ENCODE results near the gene SNAP29.
"Not testable (repeated sequence)": the region's sequence is repeated elsewhere in the genome, so short reads cannot be mapped to it uniquely, and the experiment has no call there.

The SNAP29 gene

DNA sequence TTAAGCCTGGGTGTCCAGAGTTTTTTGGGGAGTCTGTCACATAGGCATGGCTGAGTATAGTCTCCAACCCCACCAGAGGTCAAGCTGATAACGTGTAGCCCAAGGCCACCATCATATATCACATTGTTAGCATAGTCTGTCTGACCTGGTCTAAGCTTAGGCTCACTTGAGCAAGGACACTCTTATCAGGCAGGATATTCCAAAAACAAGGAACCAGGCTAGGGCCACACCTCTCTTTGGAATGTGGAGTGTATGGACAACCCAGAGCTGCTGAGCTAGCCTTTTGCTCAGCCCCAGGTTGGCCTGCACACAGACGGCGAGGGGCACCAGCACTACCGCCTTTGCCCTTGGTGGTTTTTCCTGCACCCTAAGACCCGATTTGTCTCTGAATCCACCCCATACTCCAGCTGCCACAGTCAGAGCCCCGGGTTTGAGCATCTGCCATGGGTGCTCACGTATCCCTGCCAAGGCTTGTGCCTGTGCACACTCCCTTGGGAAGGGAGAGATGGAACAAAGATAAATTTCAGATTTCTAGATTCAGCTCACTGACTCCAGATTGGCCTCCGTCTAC, 7.2 kb downstream of the SNAP29 start:
- DNase-seq: no peak

DNA sequence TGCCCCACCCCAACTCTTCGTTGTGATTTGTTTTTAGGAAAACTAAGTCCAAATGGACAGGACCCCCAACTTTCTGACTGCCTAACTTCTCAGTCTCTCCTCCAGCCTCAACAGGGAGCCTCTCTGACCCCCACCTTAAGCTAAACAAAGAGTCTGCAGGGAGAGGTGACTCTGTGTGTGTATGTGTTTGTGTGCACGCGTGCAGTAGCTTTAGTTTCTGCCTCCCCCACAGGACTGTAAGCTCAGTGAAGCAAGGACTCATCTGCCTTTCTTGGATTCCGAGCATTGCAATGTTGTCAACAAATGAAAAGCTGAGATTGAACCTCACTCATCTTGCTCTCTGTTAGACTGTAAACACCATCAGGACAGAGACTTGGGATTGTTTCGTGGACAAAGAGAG, 7.9 kb downstream of the SNAP29 start:
- no peak for DNase-seq

DNA sequence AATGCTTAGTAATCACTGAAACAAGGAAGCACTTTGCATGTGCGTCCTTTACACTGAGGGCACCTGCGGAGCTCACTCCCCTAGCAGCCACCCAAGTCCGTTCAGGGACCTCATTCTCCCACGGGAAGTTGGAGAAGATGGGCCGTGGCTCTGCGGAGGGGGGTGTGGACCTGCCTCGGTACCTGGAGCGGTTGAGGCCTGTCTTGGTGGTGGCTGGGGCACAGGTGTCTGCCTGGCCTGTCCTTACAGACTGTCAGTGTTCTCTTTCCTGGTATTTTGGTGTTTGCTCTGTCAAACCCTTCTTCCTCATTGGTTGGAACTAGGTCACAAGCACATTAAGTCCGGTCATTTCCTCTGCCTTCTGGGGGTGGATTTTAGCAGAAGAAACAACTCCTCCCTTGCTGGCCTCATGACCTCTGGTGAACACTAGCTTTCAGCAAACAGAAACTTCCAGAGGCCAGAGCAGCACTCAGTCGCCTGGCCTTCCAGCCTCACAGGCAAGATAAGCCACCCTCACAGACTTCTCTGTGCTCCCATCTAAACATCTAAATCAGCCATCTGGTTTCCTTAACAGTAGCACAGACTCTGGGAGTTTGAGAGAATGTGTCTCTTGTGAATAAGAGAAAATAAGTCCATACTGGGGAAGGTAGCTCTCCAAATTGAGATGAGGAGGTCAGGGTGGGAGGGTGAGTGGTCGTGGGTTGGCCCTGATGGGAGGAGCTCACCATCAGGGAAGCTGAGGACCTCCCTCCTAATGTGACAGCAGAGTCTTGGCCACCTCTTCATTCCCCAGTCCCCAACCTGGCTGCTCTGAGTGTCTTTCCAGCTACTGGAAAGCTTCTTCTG, 8.6 kb downstream of the SNAP29 start:
- DNase-seq: peak in 11 of 56 donors; percentile 2 to 33 (median 10)

DNA sequence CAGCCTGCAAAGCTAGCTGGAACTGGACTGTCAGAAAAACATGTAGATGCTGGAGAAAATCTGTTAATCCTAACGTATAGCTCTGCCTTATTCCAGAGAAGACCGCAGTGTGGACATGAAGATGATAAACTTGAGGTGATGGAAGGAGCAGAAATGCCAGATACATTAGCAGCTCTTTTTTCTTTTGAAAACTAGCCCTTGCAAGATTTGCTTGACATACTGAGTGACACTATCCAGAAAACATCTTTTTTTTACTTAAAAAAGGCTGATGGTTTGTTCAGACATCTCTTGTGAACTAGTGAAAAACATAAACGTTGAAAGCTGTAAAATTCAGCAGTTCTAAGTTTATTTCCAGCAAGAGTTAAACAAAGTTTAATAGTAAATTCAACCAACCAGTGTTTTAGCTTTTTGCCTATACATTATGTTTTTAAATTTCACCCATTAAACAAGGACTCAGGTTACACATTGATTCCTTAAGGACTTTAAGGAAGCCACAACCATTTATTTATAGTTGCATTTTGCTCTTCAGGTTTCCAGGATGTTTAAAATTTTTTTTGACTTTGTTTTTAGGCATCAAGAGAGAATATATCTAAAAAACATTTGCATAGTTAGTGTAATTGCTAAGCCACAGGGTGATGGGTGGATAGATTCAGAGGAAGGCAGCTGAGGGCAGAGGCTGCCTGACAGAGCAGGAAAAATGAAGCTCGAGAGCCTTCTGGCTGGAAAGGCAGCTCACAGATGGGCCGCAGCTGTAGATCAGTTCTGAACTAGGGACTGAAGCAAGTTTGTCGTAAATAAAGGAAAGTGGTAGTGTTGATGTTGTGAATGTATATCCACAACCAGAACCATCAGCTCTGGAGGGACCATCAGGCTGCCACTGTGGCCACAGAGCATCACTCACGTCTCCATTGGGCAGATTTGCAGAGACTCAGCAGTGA, 9.5 kb downstream of the SNAP29 start:
- DNase-seq: no peak

DNA sequence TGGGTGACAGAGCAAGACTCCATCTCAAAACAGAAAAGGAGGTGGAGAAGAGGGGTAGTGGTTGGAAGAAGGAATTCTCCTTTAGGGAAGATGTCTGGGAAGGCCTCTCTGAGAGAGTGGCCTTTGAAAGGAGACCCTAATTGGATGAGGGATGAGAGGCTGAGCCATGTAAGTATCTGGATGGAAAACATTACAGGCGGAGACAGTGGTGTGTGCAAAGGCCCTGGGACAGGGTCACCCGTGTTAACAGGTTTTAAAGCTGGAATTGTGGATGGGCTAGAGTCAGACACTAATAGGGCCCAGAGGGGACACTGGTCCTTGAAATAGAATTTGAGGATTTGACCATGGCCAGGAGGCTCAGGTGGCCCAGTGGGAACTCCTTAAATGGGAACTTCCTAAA, 10.4 kb downstream of the SNAP29 start:
- no peak for DNase-seq

DNA sequence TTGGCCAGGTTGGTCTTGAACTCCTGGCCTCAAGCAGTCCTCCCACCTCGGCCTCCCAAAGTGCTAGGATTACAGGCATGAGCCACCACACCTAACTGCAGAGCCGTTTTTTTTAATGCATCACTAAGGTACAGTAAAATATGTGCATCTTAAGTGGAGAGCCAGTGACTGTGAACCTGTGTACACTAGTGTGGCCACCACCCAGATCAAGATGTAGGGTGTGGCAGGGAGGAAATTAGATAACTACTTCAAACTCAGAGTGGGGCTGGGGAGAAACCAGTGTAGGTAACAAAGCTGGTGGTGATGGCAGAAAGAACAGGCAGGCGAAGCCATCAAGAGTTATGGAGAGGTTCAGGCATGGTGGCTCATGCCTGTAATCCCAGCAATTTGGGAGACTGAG, 14.4 kb downstream of the SNAP29 start:
- DNase-seq: no peak

DNA sequence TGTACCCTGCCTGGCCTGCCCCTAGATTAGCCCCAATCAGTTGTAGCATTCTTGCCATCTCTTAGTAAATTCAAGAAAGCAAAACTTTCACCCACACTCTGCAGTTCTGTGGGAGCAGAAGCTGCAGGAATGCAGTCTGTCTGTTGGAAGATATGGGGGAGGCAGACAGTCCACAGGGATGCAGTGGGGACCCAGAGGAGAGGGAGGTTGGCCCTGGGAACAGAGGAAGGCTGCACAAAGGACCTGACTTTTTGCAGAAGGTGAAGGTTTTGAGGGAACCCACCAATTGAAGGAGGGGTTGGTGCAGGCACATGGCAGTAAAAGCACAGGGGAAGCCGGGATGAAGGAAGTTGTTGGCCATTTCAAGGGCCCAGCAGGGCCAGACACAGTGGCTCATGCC, 16.5 kb downstream of the SNAP29 start:
- no peak for DNase-seq

DNA sequence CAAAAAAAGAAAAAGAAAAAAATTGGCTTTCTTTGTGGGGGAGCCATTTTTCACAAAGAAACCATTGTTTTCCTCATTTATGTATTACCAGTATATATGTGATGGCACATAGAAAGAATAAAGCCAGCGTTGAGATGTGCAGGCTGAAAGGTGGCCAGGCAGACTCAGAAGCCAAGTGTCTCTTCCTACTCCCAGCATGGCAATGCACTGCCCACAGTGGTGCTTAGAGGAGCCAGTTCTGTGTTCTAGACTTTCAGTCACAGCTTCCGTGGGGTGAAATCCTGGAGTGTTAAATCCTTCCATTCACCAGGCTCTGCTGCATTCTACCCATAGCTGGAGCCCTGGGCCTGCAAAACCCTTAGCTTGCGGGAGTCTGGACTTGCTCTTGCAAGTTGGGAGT, 18.9 kb downstream of the SNAP29 start:
- DNase-seq: no peak

DNA sequence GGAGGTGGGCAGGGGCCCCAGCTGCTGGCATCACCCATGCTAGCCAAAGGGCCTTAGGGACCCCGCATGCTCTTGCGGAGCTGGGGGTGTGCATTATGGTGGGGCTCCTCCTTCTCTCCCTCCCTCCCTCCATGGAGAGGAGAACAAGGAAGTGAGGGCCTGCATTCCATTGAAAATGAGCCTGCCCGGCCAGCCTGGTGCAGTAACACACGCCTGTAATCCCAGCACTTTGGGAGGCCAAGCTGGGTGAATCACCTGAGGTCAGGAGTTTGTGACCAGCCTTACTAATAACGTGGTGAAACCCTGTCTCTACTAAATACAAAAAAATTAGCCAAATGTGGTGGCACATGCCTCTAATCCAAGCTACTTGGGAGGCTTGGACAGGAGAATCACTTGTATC, 22.4 kb downstream of the SNAP29 start:
- no peak for DNase-seq

DNA sequence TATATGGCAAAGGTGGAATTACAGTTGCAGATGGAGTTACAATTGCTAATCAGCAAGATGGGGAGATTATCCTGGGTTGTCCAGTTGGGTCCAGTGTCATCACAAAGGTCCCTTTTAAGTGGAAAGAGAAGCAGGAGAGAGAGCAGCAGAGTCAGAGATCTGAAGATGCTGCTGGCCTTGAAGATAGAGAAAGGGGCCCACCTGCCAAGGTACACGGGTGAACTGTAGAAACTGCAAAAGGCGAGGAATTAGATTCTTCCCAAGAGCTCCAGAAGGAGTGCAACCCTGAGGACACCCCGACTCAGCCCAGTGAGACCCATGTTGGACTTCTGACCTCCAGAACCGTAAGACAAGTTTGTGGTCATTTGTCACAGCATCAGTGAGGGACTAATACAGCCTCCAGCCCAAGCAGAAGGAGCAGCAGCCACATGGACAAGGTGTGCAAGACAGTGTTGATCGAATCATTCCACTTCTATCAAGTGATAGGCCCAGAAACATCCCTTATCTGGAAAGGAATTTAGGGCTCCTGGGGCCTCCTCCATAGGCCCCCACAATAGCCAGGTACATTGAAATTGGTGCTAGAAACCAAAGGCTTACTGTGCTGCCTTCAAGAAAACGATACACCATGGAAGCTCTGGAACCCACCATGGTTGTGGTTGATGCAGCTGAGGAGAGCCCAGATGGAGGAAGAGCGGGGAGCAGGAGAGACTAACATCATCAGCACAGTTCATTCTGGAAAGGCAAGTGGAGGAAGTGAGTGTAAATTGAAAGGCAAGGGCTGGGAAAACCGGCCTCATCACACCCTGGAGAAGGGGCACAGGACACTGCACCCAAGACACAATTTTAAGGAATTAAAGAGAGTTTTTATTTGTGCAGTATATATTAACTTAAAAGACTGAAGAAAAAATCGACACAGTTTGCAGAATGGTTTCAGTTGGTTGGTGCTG, 23.3 kb downstream of the SNAP29 start:
- DNase-seq: no peak

DNA sequence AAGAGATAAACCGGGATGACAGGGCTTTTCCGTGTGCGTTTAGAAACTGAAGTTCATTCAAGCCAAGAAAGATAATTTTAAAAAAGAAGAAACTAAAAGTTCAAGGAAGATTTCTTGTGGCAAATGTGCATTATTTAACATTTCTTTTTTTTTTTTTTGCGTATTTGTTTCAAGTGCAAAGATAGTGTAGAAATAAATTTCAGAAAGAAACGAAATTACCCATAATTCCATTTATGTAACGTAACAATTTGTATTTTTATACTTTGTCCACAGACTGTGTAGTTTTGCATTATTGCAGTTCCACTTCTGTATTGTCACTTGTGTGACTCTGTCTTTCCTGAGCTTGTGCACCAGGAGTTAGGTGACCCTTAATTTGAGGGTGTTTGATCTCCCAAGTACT, 24.0 kb downstream of the SNAP29 start:
- no peak for DNase-seq

DNA sequence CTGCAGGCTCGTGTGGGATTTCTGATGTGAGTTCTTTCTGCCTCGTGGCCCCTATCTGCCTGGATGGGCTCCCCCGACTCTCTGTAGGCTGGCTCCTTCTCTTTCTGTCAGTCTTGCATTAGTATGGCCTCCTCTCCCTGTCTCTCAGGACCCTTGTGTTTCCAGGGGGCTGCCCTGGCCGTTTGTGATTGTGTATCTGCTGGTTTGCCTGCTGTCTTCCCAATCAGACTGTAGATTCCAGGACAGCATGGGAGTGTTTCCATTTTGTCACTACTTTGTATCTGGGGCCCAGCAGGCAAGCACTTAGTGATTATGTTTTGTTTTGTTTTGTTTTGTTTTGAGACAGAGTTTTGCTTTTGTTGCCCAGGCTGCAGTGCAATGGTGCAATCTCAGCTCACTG, 25.6 kb downstream of the SNAP29 start:
- DNase-seq: no peak

DNA sequence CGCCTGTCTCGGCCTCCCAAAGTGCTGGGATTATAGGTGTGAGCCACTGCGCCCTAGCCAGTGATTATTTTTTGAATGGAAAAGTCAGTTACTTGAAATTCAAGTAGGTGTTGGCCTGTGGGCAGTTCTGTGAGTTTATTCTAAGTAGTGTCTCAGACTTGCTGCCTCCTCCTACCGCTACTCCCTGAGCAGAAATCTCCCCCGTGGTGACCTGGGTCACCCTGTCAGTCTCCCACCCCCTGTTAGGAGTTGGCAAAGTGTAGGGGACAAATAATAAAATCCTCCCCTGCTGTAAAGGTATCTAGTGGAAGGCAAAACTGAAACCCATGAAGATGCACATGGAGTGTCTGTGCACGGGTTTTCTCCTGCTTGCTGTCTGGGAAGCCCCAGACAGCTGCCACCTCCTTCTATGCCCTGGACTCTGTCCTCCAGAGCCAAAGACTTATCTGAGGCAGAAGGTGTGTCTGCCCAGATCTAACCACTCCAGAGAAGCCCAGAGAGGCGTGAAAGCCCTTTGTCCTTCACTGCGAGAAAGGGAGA, 26.3 kb downstream of the SNAP29 start:
- DNase-seq: peak in 1 of 56 donors; percentile 27

DNA sequence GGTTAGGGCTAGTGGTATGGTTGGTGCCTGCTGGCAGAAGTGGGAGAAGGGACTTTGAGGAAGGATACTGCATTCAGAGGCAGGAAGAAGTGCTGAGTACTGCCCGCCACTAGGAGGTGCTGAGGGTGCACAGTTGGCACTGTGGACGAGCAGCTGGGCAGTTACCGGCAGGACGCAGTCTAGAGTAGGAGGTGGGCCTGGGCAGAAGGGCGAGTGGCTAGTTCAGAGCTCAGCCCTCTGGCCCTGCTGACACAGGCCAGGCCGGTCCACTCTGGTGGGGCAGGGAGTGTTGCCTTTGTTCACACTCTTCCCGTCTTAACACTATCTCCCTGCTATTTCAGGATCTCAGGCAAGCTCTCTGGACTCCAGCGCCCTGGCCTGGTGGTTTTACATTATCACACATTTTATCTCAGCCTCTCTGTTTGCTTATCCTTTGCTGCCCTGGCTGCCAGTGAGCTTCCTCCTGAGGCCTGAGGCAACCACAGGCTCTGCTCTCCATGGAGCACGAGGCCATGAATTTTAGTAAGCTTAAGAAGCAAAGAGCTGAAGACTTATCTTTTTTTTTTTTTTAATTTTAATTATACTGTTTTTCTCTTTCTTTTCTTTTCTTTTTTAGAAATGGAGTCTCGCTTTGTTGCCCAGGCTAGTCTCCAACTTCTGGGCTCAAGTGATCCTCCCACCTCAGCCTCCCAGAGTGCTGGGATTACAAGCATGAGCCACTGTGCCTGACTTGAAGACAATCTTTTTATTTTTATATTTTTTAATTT, 26.9 kb downstream of the SNAP29 start:
- peak in 49 of 56 donors; percentile 3 to 82 (median 46) for DNase-seq

DNA sequence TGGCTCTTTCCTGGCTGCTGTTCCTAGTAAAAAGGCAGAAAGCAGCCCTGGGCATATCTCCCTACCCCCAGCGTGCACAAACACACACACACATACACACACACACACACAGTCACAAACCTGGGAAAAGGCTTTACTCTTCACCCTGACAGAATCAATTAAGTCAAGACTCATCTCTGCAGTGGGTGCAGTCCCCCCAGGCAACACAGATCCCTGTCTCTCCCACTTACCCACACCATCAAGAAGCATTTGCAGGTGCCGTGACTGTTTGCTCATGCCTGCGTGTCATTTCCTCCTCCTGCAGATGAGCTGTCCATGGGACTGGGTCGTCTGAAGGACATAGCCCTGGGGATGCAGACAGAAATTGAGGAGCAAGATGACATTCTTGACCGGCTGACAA, 28.6 kb downstream of the SNAP29 start:
- DNase-seq: no peak

DNA sequence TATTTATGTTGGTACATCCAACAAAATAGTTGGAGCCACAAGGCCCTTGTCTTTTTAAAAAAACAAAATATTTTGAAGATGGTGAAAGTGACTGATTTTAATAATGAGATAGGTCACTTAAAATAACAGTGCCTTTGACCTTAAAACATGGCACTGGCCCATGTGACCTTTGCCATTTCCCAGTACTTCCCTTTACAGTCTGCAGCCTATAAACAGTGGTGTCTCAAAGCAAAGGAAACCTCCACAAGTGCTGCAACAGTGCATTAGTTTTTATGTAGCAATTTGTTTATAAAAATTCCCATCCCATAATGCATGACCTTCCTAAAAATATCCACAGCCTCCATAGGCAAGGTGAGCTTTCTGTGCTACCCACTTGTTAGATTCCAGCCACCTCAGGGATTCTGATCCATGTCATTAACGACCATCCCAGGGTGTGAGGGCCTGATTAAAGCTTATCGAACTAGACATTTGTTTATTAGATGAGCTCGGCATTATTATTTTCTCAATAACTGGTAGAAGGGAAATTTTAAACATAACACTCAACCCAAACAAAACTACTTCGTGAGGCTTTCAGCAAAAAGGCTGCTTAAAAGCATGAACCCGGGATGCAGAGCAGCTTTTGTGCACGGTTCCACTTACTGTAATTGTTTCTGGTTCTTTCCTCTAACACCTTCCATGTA, 30.4 kb downstream of the SNAP29 start:
- DNase-seq: no peak

DNA sequence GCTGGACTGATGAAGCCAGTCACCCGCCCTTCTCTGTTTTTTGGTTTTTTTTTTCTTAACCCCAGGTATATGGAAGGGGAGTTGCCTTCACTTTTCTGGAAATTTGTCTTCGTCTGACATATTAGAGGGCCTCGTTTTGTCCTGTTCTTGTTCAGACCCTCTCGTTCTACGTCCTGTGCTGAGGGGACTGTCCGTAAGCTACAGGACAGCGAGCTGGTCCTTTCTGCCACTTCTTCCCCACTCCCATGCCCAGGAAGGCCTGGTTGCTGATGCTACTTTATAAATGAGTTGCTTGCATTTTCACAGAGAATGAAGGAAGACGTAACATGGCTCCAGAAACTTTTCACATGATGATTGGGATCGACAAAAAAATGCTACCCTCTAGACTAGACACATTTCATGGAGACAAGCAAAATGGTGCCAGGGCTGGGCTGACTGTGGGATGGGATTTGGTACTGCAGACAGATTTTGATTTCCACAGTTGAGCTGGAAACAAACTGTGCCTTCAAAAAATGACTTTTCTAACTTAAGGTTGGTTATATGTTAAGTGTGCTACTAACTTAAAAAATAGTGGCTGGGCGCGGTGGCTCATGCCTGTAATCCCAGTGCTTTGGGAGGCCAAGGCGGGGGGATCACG, 31.2 kb downstream of the SNAP29 start:
- DNase-seq: no peak

DNA sequence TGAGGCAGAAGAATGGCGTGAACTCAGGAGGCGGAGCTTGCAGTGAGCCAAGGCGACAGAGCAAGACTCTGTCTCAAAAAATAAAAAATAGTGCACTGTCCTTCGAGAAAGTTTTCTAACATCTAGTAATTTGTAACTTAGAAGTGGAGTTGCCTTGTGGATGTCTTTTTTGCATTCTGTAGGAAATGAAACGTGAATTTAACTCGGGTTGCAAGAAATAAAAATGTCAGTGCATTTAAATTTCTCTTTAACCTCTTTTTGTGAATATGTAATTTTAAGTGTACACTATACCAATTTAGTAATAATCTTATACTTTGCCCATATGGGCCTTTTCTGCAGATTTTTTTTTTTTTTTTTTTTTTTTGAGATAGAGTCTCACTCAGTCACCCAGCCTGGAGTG, 32.2 kb downstream of the SNAP29 start:
- DNase-seq: no peak

DNA sequence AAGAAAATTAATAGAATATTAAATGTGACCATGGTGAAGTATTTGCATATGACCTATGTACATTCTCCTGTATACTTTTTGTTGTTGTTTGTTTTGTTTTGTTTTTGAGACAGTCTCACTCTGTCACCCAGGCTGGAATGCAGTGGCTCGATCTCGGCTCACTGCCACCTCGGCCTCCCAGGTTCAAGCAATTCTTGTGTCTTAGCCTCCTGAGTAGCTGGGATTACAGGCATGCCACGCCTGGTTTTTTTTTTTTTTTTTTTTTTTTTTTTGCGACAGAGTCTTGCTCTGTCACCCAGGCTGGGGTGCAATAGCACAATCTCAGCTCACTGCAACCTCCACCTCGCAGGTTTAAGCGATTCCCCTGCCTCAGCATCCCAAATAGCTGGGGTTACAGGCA, 38.9 kb downstream of the SNAP29 start:
- DNase-seq: not testable (repeated sequence)
